GM12801 (cell line): ENCODE data around the gene AGXT2.

ENCODE experiments used
- TF ChIP-seq, protein P1 (sequence below): IDR thresholded peaks from one replicate; pipeline ENCODE4 v1.5.1; 2011; ENCODE audit warnings: control low read depth; ENCODE audit not compliant: insufficient read length; ENCODE audit errors: extremely low read depth

AGXT2 gene

DNA sequence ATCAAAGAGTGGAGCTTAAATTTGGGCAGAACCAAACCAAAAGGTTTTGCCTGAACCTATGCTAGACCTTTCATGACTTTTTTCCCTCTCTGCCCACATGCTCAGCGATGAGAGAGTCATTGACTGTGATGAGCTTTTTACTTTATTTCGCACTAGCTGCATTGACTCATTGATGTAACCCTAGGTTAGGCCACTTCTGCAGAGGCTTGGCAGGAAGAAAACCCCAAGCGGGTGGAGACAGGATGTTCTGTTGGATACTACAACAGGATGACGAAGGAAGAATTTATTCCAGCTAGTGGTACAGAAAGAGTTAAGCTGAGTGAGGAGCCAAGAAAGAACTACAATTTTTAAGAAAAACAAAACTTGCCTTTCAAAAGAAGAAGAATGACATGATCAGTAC is 18.4 kb downstream of the AGXT2 start:
- TF ChIP-seq, protein P1, sequence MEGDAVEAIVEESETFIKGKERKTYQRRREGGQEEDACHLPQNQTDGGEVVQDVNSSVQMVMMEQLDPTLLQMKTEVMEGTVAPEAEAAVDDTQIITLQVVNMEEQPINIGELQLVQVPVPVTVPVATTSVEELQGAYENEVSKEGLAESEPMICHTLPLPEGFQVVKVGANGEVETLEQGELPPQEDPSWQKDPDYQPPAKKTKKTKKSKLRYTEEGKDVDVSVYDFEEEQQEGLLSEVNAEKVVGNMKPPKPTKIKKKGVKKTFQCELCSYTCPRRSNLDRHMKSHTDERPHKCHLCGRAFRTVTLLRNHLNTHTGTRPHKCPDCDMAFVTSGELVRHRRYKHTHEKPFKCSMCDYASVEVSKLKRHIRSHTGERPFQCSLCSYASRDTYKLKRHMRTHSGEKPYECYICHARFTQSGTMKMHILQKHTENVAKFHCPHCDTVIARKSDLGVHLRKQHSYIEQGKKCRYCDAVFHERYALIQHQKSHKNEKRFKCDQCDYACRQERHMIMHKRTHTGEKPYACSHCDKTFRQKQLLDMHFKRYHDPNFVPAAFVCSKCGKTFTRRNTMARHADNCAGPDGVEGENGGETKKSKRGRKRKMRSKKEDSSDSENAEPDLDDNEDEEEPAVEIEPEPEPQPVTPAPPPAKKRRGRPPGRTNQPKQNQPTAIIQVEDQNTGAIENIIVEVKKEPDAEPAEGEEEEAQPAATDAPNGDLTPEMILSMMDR = no peak

DNA sequence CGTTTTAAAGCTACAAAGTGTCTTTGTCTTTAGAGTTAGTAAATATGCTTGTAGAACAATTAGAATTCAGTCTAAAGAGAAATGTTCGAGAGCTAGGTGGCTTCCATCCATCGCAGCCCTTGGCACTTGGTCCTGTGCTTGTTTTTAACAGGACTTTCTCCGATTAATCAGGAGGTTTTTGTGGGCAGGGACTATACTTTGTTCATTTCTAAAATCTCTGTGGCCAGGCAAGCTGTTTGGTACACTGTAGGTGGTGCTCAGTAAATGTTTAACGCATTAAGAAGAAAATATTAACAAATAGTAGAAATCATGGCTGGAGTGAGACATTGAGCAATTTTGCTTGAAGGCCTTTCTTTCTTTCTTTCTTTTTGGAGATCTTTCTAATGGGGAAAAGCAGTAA is 20.8 kb downstream of the AGXT2 start:
- TF ChIP-seq, protein P1 = no peak

DNA sequence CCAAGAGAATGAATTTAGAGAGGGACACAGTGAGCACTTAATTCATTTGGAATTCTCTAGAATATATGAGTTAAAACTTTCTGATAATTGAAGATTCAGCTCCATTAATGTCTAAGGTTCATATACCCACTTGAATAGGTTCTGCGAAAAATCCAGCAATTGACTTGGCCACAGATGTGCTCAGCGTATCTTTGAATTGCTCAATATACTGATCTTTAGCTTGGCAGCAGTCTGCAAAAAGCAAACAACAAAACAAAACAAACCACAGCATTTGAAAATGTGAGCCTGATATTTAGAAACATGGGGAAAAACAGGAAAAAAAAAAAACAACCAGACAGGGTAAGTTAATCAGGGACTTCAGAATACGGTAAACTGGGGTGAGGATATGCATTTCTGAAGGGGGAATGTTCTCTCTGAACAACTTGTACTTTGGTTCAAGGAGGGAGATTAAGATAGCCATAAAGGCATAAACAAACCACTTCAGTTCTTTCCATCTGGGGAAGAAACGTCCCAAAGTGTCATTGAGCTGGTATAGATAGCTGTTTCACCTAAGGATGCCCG is 21.4 kb downstream of the AGXT2 start:
- TF ChIP-seq, protein P1 = no peak

DNA sequence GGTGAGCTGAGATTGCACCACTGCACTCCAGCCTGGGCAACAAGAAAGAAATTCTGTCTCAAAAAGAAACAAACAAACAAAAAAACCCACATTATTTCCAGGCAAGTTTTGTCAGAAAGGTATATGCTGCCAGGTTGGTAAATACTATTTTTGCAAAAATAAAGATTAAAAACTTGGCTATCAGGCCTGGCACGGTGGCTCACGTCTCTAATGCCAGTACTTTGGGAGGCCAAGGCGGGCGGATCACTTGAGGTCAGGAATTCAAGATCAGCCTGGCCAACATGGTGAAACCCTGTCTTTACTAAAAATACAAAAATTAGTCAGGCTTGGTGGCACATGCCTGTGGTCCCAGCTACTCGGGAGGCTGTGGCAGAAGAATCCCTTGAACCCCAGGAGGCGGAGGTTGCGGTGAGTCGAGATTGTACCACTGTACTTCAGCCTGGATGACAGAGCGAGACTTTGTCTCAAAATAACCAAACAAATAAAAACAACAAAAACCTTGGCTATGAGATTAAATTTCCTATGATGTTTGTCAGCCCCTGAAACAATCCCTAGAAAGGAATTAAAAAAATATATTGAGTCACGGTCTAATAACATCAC is 22.7 kb downstream of the AGXT2 start:
- TF ChIP-seq, protein P1 = no peak

DNA sequence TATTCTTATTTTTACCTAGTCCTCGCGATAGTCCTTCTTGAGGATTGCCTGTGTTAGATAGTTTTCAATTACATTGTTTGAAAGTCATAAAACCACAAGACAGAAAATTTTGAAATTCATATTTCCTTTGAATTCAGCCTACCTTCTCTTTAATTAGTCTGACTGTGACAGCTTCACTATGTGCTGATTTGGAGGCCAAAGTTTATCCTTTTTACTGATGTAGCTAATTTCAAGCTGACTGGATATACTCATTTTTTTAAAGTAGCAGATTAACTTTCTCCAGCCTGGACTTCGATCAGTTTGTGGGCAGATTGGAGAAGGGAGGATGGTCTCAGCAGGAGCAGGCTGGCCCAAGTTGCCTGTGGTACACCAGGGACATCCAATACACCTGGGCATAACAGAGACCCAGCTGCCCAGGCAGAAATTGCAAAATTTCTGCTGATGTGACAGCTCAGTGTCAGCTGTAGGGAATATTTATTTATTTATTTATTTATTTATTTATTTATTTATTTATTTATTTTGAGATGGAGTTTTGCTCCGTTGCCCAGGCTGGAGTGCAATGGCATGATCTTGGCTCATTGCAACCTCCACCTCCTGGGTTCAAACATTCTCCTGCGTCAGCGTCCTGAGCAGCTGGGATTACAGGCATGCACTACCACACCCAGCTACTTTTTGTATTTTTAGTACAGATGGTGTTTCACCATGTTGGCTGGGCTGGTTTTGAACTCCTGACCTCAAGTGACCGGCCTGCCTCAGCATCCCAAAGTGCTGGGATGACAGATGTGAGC is 24.2 kb downstream of the AGXT2 start:
- TF ChIP-seq, protein P1 = no peak

DNA sequence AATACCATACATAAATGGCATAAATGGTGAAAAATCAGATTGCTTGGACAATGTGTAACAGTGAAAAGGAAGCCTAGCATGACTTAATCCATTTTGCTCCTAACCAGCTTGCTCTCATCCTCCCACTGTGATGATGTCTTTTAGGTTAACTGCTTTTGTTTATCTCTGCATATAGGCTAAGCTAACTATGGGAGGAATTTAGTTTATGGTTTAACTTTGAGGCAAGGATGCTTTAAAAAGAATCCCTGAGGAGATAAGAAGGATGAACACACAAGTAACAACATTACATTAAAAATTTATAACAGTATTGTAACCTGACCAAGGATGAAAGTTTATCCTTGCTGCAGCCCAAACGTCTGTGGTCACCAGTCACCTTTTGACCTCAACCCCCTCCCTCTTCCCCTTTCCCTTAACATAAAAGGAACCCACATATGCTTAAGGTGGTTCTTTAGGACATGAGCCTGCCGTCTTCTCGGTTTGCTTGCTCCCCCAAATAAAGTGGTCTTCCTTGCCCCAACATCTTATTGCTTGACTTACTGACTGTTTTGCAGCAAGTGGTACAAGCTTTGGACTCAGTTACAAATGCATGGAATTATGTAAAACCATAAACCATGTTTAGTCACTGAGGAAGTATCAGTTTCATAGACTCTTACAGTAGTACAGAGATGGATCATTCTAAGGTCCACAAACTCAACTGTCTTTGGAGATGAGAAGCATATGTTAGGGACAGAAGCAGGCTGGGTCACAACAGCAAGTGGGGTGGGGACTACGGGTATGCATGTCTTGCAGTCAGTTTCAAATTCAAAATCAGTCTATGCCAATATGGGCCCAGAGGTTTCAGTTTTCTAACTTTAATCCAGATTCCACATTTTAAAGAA is 31.3 kb downstream of the AGXT2 start:
- TF ChIP-seq, protein P1 = no peak

DNA sequence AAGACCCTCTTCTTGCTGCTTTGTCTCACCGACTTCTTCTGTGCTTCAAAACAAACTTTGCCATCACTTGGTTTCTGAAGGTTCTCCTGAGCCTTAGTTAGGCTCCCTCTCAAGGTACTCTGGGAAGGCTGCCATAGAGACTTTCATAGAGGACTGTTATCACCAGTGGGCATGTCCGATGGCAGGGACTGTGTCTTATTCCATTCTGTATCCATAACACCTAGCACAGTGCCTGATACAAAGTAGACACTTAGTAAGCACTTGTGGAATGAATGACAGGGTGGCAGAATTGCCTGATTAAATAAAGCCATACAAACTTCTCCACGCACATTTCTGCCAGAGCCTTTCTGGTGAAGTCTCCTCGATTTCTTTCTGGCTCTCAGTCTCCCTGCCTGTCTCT is 32.7 kb downstream of the AGXT2 start:
- TF ChIP-seq, protein P1 = no peak
